ENCODE data around the gene FAM78B.

- no peak for TF ChIP-seq CTCF (IDR thresholded peaks at IDR 0.05)
- no peak for TF ChIP-seq POLR2A (IDR thresholded peaks at IDR 0.05)
These were observed 26.4 kb upstream of the FAM78B start for GRCh38 chr1:166193057-166193698.

Measured in lower leg skin (tissue), 3 donors.